ENCODE data around the gene SPDYE2.
"Not testable (repeated sequence)": the region's sequence is repeated elsewhere in the genome, so short reads cannot be mapped to it uniquely, and the experiment has no call there.

SPDYE2 gene

GRCh38 chr7:102550808-102551422, at the start of gene SPDYE2:
Gene SPDYE2, plus strand, starts transcription at chr7:102551226. Its CDS starts 2,030 bp downstream, at chr7:102553256.
- DNase-seq (ENCODE audit: low spot score): not testable (repeated sequence)

GRCh38 chr7:102503141-102503540, 47.9 kb upstream of the SPDYE2 start:
- H3K36me3 ChIP-seq (ENCODE audit: low read depth); H3K4me1 ChIP-seq (ENCODE audit: insufficient read depth, poor library complexity, severe bottlenecking); H3K27me3 ChIP-seq (ENCODE audit: insufficient read depth, poor library complexity, severe bottlenecking); H3K4me3 ChIP-seq (ENCODE audit: severe bottlenecking); H3K27ac ChIP-seq (ENCODE audit: poor library complexity, severe bottlenecking); H3K9me3 ChIP-seq (ENCODE audit: severe bottlenecking); DNase-seq (ENCODE audit: low spot score); ATAC-seq (ENCODE audit: low read depth): not testable (repeated sequence)

More at GRCh38 chr7:102550808-102551422, at the start of gene SPDYE2:
- not testable (repeated sequence) for H3K4me3 ChIP-seq (ENCODE audit: severe bottlenecking); ATAC-seq (ENCODE audit: low read depth); H3K27me3 ChIP-seq (ENCODE audit: insufficient read depth, poor library complexity, severe bottlenecking); H3K27ac ChIP-seq (ENCODE audit: poor library complexity, severe bottlenecking); H3K4me1 ChIP-seq (ENCODE audit: insufficient read depth, poor library complexity, severe bottlenecking); H3K36me3 ChIP-seq (ENCODE audit: low read depth); H3K9me3 ChIP-seq (ENCODE audit: severe bottlenecking)

- not testable (repeated sequence) for H3K27me3 ChIP-seq (ENCODE audit: insufficient read depth, poor library complexity, severe bottlenecking); H3K9me3 ChIP-seq (ENCODE audit: severe bottlenecking); H3K4me3 ChIP-seq (ENCODE audit: severe bottlenecking); H3K36me3 ChIP-seq (ENCODE audit: low read depth); H3K27ac ChIP-seq (ENCODE audit: poor library complexity, severe bottlenecking); H3K4me1 ChIP-seq (ENCODE audit: insufficient read depth, poor library complexity, severe bottlenecking)
- peak; percentile 91 for ATAC-seq (ENCODE audit: low read depth)
- peak; percentile 27 for DNase-seq (ENCODE audit: low spot score)
These were observed 45.5 kb upstream of the SPDYE2 start for GRCh38 chr7:102505298-102506185.

GRCh38 chr7:102507410-102508088, 43.5 kb upstream of the SPDYE2 start:
- not testable (repeated sequence) for H3K36me3 ChIP-seq (ENCODE audit: low read depth); H3K27me3 ChIP-seq (ENCODE audit: insufficient read depth, poor library complexity, severe bottlenecking); ATAC-seq (ENCODE audit: low read depth); H3K4me3 ChIP-seq (ENCODE audit: severe bottlenecking); H3K4me1 ChIP-seq (ENCODE audit: insufficient read depth, poor library complexity, severe bottlenecking); H3K9me3 ChIP-seq (ENCODE audit: severe bottlenecking); H3K27ac ChIP-seq (ENCODE audit: poor library complexity, severe bottlenecking)
- peak; percentile 32 for DNase-seq (ENCODE audit: low spot score)

GRCh38 chr7:102510575-102510974, 40.5 kb upstream of the SPDYE2 start:
- H3K9me3 ChIP-seq (ENCODE audit: severe bottlenecking): not testable (repeated sequence)

GRCh38 chr7:102511860-102512522, 39.0 kb upstream of the SPDYE2 start:
- H3K27ac ChIP-seq (ENCODE audit: poor library complexity, severe bottlenecking); H3K4me1 ChIP-seq (ENCODE audit: insufficient read depth, poor library complexity, severe bottlenecking); H3K4me3 ChIP-seq (ENCODE audit: severe bottlenecking); H3K9me3 ChIP-seq (ENCODE audit: severe bottlenecking); H3K36me3 ChIP-seq (ENCODE audit: low read depth); DNase-seq (ENCODE audit: low spot score); H3K27me3 ChIP-seq (ENCODE audit: insufficient read depth, poor library complexity, severe bottlenecking): not testable (repeated sequence)
- ATAC-seq (ENCODE audit: low read depth): peak; percentile 62

More at GRCh38 chr7:102510575-102510974, 40.5 kb upstream of the SPDYE2 start:
- H3K27me3 ChIP-seq (ENCODE audit: insufficient read depth, poor library complexity, severe bottlenecking); H3K4me1 ChIP-seq (ENCODE audit: insufficient read depth, poor library complexity, severe bottlenecking); ATAC-seq (ENCODE audit: low read depth); H3K36me3 ChIP-seq (ENCODE audit: low read depth); H3K27ac ChIP-seq (ENCODE audit: poor library complexity, severe bottlenecking); H3K4me3 ChIP-seq (ENCODE audit: severe bottlenecking): not testable (repeated sequence)
- DNase-seq (ENCODE audit: low spot score): peak; percentile 2

GRCh38 chr7:102512642-102513221, 38.3 kb upstream of the SPDYE2 start:
- ATAC-seq (ENCODE audit: low read depth): not testable (repeated sequence)

GRCh38 chr7:102514881-102515721, 35.9 kb upstream of the SPDYE2 start:
- not testable (repeated sequence) for H3K36me3 ChIP-seq (ENCODE audit: low read depth); H3K27me3 ChIP-seq (ENCODE audit: insufficient read depth, poor library complexity, severe bottlenecking); H3K27ac ChIP-seq (ENCODE audit: poor library complexity, severe bottlenecking); H3K4me3 ChIP-seq (ENCODE audit: severe bottlenecking); DNase-seq (ENCODE audit: low spot score); H3K9me3 ChIP-seq (ENCODE audit: severe bottlenecking); H3K4me1 ChIP-seq (ENCODE audit: insufficient read depth, poor library complexity, severe bottlenecking)
- peak; percentile 28 for ATAC-seq (ENCODE audit: low read depth)

More at GRCh38 chr7:102512642-102513221, 38.3 kb upstream of the SPDYE2 start:
- H3K4me3 ChIP-seq (ENCODE audit: severe bottlenecking); H3K27ac ChIP-seq (ENCODE audit: poor library complexity, severe bottlenecking); H3K36me3 ChIP-seq (ENCODE audit: low read depth); H3K4me1 ChIP-seq (ENCODE audit: insufficient read depth, poor library complexity, severe bottlenecking); H3K27me3 ChIP-seq (ENCODE audit: insufficient read depth, poor library complexity, severe bottlenecking); H3K9me3 ChIP-seq (ENCODE audit: severe bottlenecking): not testable (repeated sequence)
- peak; percentile 48 for DNase-seq (ENCODE audit: low spot score)

GRCh38 chr7:102515889-102516288, 35.1 kb upstream of the SPDYE2 start:
- DNase-seq (ENCODE audit: low spot score); H3K9me3 ChIP-seq (ENCODE audit: severe bottlenecking); H3K4me3 ChIP-seq (ENCODE audit: severe bottlenecking); H3K4me1 ChIP-seq (ENCODE audit: insufficient read depth, poor library complexity, severe bottlenecking); H3K27ac ChIP-seq (ENCODE audit: poor library complexity, severe bottlenecking); H3K36me3 ChIP-seq (ENCODE audit: low read depth); H3K27me3 ChIP-seq (ENCODE audit: insufficient read depth, poor library complexity, severe bottlenecking): not testable (repeated sequence)
- ATAC-seq (ENCODE audit: low read depth): peak; percentile 18

GRCh38 chr7:102516951-102517350, 34.1 kb upstream of the SPDYE2 start:
- not testable (repeated sequence) for H3K4me1 ChIP-seq (ENCODE audit: insufficient read depth, poor library complexity, severe bottlenecking); DNase-seq (ENCODE audit: low spot score); H3K4me3 ChIP-seq (ENCODE audit: severe bottlenecking); H3K27me3 ChIP-seq (ENCODE audit: insufficient read depth, poor library complexity, severe bottlenecking); H3K36me3 ChIP-seq (ENCODE audit: low read depth); H3K9me3 ChIP-seq (ENCODE audit: severe bottlenecking); ATAC-seq (ENCODE audit: low read depth); H3K27ac ChIP-seq (ENCODE audit: poor library complexity, severe bottlenecking)

Data from RWPE2 (cell line).